Panc1 (cell line): ENCODE results near the gene TANGO2.

Experiments
- CTCF ChIP-seq: fragments of 450-650 bp; IDR thresholded peaks from 2 replicates; pipeline ENCODE4 v1.5.1; 2017; ENCODE audit warnings: mild to moderate bottlenecking
- POLR2AphosphoS5 ChIP-seq: IDR thresholded peaks from 2 replicates; pipeline ENCODE4 v1.6.1; 2012; ENCODE audit warnings: mild to moderate bottlenecking, low read depth, low read length, moderate library complexity
- REST ChIP-seq, 2 experiments: IDR thresholded peaks; 2 replicates each; pipeline ENCODE4 v1.6.1; 2011 to 2012; ENCODE audit warnings: low read depth in 2 of 2, control low read depth in 1 of 2, low read length in 1 of 2, mild to moderate bottlenecking in 1 of 2, moderate library complexity in 1 of 2; ENCODE audit not compliant: insufficient read depth in 1 of 2
- SIN3A ChIP-seq: IDR thresholded peaks from 2 replicates; pipeline ENCODE4 v1.6.1; 2012; ENCODE audit warnings: low read depth, mild to moderate bottlenecking, low read length, moderate library complexity, borderline replicate concordance; ENCODE audit not compliant: insufficient read depth
- TCF7L2 ChIP-seq: IDR thresholded peaks from 2 replicates; pipeline ENCODE4 v1.6.1; 2011; ENCODE audit warnings: mild to moderate bottlenecking, low read depth, low read length, inconsistent platforms

- TF ChIP-seq CTCF (no peak), POLR2AphosphoS5 (no peak), REST (IDR thresholded peaks at IDR 0.05; ENCODE audit: insufficient read depth in 1 of 2, low read depth in 2 of 2, low read length in 1 of 2) (no peak), SIN3A (no peak), TCF7L2 (no peak)
These were observed 40.0 kb downstream of the TANGO2 start for GRCh38 chr22:20060700-20061480.
